ENCODE data around the gene ERGIC3. TPM values are rescaled to one million over a fixed set of nuclear protein-coding genes. Genes with fewer than 3 reads are reported as not detected.

ERGIC3 gene
- total RNA-seq, 2 donors from 2014 or later: 120 to 136 TPM

GRCh38 chr20:35504751-35505150 is 37.1 kb upstream of the ERGIC3 start:
- intact Hi-C loops (cut with DNase I): no loop called here
- Histone ChIP-seq H3K4me3 (no peak overlapping the region), H3K36me3 (replicated peaks in 1 of 2; ENCODE audit: insufficient read depth in 1 of 2, low read depth in 2 of 2) (peaks cover 0 to 21% of the 10 kb centered on the region in 2 donors), H3K4me1 (no peaks in the 10 kb centered on the region), H3K9me3 (no peaks in the 10 kb centered on the region), H3K27me3 (no peaks in the 10 kb centered on the region), H3K27ac (no peak overlapping the region)
- TF ChIP-seq POLR2A (IDR thresholded peaks at IDR 0.05) (no peak), CTCF (IDR thresholded peaks at IDR 0.05) (no peak)
- WGBS, 2 donors: 93 to 96% methylated on average over 4 to 5 of the region's 5 CpGs
- DNase-seq: no peak
- ATAC-seq: no peak

- H3K27me3 ChIP-seq: no peaks in the 10 kb centered on the region
- H3K4me1 ChIP-seq: no peaks in the 10 kb centered on the region
- no peak for ATAC-seq
- no peak for TF ChIP-seq POLR2A (IDR thresholded peaks at IDR 0.05)
- no peak for TF ChIP-seq CTCF (IDR thresholded peaks at IDR 0.05)
- DNase-seq: no peak
- intact Hi-C loops (cut with DNase I): no loop called here
- 55 to 59% methylated on average over 3 of the region's 3 CpGs for WGBS, 2 donors
- H3K36me3 ChIP-seq (replicated peaks in 1 of 2; ENCODE audit: insufficient read depth in 1 of 2, low read depth in 2 of 2): peaks cover 0 to 18% of the 10 kb centered on the region in 2 donors
- H3K27ac ChIP-seq: no peak overlapping the region
- H3K4me3 ChIP-seq: no peak overlapping the region
- no peaks in the 10 kb centered on the region for H3K9me3 ChIP-seq
These were observed 35.7 kb upstream of the ERGIC3 start for GRCh38 chr20:35506179-35506578.

- no peaks in the 10 kb centered on the region for H3K27me3 ChIP-seq
- no peaks in the 10 kb centered on the region for H3K9me3 ChIP-seq
- 83 to 88% methylated on average over 6 of the region's 6 CpGs for WGBS, 2 donors
- intact Hi-C loops (cut with DNase I): no loop called here
- H3K27ac ChIP-seq: no peak overlapping the region
- H3K4me1 ChIP-seq: no peaks in the 10 kb centered on the region
- peaks cover 0 to 18% of the 10 kb centered on the region in 2 donors for H3K36me3 ChIP-seq (replicated peaks in 1 of 2; ENCODE audit: insufficient read depth in 1 of 2, low read depth in 2 of 2)
- TF ChIP-seq CTCF (IDR thresholded peaks at IDR 0.05) (no peak), POLR2A (IDR thresholded peaks at IDR 0.05) (no peak)
- DNase-seq: no peak
- ATAC-seq: no peak
- no peak overlapping the region for H3K4me3 ChIP-seq
These were observed 34.8 kb upstream of the ERGIC3 start for GRCh38 chr20:35506872-35507638.

GRCh38 chr20:35508493-35509218 is 33.2 kb upstream of the ERGIC3 start:
- Histone ChIP-seq H3K9me3 (no peaks in the 10 kb centered on the region), H3K4me1 (no peaks in the 10 kb centered on the region), H3K36me3 (replicated peaks in 1 of 2; ENCODE audit: insufficient read depth in 1 of 2, low read depth in 2 of 2) (peaks cover 0 to 12% of the 10 kb centered on the region in 2 donors), H3K4me3 (no peak overlapping the region), H3K27me3 (no peaks in the 10 kb centered on the region), H3K27ac (no peak overlapping the region)
- 83 to 93% methylated on average over 2 to 10 of the region's 10 CpGs for WGBS, 2 donors
- ATAC-seq: no peak
- intact Hi-C loops (cut with DNase I): no loop called here
- DNase-seq: no peak
- TF ChIP-seq POLR2A (IDR thresholded peaks at IDR 0.05) (no peak), CTCF (IDR thresholded peaks at IDR 0.05) (no peak)
